ENCODE results near the gene GNB3. TPM values are rescaled to one million over a fixed set of nuclear protein-coding genes. Genes with fewer than 3 reads are reported as not detected.

Gene GNB3
- total and polyA plus RNA-seq, 8 donors, result 0.89 to 12.6 (median 1.8) TPM

DNA sequence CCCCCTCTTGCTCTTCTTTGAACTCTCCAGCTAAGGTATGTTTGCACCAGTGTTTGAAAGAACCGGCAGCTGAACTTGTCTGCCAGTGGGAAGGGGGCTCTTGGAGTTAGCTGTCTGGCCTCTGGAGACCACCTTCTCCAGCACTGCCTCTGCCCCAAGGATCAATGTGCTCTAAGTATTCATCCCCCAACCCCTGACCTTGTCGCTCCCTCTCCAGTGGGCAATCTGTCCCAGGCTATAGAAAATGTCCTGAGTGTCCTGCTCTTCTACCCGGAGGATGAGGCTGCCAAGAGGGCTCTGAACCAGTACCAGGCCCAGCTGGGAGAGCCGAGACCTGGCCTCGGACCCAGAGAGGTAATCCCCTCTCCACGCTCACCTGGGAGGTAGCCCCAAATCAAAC is 9.7 kb upstream of the GNB3 start:
- ATAC-seq (no peak), FAIRE-seq (no peak), DNase-seq (peak in 1 of 6 donors; percentile 31)
- 86 to 89% methylated on average over 6 of the region's 6 CpGs for WGBS, 2 donors
- Histone ChIP-seq H3K27ac (no peak overlapping the region), H3K36me3 (no peaks in the 10 kb centered on the region), H3K27me3 (no peaks in the 10 kb centered on the region), H3K4me3 (no peak overlapping the region), H3K4me1 (peaks cover 0 to 4% (median 0%) of the 10 kb centered on the region in 3 donors), H3K9me3 (no peaks in the 10 kb centered on the region)
- TF ChIP-seq, protein P1, sequence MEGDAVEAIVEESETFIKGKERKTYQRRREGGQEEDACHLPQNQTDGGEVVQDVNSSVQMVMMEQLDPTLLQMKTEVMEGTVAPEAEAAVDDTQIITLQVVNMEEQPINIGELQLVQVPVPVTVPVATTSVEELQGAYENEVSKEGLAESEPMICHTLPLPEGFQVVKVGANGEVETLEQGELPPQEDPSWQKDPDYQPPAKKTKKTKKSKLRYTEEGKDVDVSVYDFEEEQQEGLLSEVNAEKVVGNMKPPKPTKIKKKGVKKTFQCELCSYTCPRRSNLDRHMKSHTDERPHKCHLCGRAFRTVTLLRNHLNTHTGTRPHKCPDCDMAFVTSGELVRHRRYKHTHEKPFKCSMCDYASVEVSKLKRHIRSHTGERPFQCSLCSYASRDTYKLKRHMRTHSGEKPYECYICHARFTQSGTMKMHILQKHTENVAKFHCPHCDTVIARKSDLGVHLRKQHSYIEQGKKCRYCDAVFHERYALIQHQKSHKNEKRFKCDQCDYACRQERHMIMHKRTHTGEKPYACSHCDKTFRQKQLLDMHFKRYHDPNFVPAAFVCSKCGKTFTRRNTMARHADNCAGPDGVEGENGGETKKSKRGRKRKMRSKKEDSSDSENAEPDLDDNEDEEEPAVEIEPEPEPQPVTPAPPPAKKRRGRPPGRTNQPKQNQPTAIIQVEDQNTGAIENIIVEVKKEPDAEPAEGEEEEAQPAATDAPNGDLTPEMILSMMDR (IDR thresholded peaks at IDR 0.05), result no peak
- intact Hi-C loops (cut with DNase I), result no loop called here

GRCh38 chr12:6831450-6831995 is 9.2 kb upstream of the GNB3 start:
- Histone ChIP-seq H3K4me3 (no peak overlapping the region), H3K4me1 (peaks cover 0 to 4% (median 0%) of the 10 kb centered on the region in 3 donors), H3K27ac (no peak overlapping the region), H3K9me3 (no peaks in the 10 kb centered on the region), H3K27me3 (no peaks in the 10 kb centered on the region), H3K36me3 (no peaks in the 10 kb centered on the region)
- TF ChIP-seq, protein P1 (IDR thresholded peaks at IDR 0.05), result no peak
- intact Hi-C loops (cut with DNase I), result no loop called here
- ATAC-seq (no peak), DNase-seq (peak in 1 of 6 donors; percentile 41), FAIRE-seq (no peak)
- 87 to 94% methylated on average over 12 of the region's 12 CpGs for WGBS, 2 donors

DNA sequence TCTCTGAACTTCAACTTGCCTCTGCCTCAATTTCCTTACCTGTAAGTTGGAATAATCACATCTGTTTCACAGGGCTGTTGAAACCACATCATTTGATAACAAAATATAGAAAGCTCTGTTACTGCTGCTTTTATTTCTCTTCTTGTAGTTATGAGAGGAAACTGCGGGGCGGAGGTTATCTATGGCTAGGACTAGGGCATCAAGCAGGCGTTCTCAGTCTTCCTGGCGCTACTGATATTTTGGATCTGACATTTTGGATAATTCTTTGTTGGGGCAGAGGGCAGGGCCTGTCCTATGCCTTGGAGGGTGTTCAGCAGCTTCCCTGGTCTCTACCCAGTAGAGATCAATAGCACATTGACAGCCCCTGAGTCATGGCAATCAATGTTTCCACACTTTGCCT is 8.6 kb upstream of the GNB3 start:
- Histone ChIP-seq H3K36me3 (no peaks in the 10 kb centered on the region), H3K27me3 (no peaks in the 10 kb centered on the region), H3K27ac (no peak overlapping the region), H3K4me1 (peaks cover 0 to 4% (median 0%) of the 10 kb centered on the region in 3 donors), H3K4me3 (no peak overlapping the region), H3K9me3 (no peaks in the 10 kb centered on the region)
- FAIRE-seq (no peak), ATAC-seq (no peak), DNase-seq (peak in 1 of 6 donors; percentile 5)
- intact Hi-C loops (cut with DNase I), result no loop called here
- TF ChIP-seq, protein P1 (IDR thresholded peaks at IDR 0.05), result no peak
- 92 to 95% methylated on average over 4 of the region's 4 CpGs for WGBS, 2 donors

- Histone ChIP-seq H3K4me1 (no peaks in the 10 kb centered on the region), H3K27ac (no peak overlapping the region), H3K9me3 (no peaks in the 10 kb centered on the region), H3K27me3 (no peaks in the 10 kb centered on the region), H3K4me3 (no peak overlapping the region), H3K36me3 (no peaks in the 10 kb centered on the region)
- FAIRE-seq (no peak), DNase-seq (peak in 1 of 6 donors; percentile 41), ATAC-seq (no peak)
- intact Hi-C loops (cut with DNase I), result no loop called here
- TF ChIP-seq, protein P1 (IDR thresholded peaks at IDR 0.05), result no peak
- 86 to 93% methylated on average over 6 of the region's 6 CpGs for WGBS, 2 donors
Measured at GRCh38 chr12:6833189-6833890, 7.4 kb upstream of the GNB3 start.

GRCh38 chr12:6834254-6834653 is 6.5 kb upstream of the GNB3 start:
- TF ChIP-seq, protein P1 (IDR thresholded peaks at IDR 0.05), result no peak
- FAIRE-seq, result no peak
- DNase-seq, result no peak
- WGBS, 2 donors, result 81 to 84% methylated on average over 1 of the region's 1 CpG
- no peak for ATAC-seq
- Histone ChIP-seq H3K4me3 (no peak overlapping the region), H3K4me1 (no peaks in the 10 kb centered on the region), H3K36me3 (no peaks in the 10 kb centered on the region), H3K9me3 (no peaks in the 10 kb centered on the region), H3K27ac (no peak overlapping the region), H3K27me3 (no peaks in the 10 kb centered on the region)
- intact Hi-C loops (cut with DNase I), result no loop called here

Measured in pancreas (tissue), 10 donors.